Fibroblast of lung (primary cell): Measurements from ENCODE around the gene PCDHGA1. TPM values are rescaled to one million over a fixed set of nuclear protein-coding genes. Genes with fewer than 3 reads are reported as not detected.

Source experiments
- DNase-seq, 2 donors: peaks; one replicate each; pipeline versions ENCODE4 v3.0.0 to v3.0.0-alpha.2; 2010; ENCODE audit warnings: low read depth in 2 of 2
- H2AFZ ChIP-seq: 2 replicates; pipeline ENCODE4 v1.5.1; 2012; ENCODE audit warnings: low read length, control low read depth, inconsistent platforms
- H3K27ac ChIP-seq: 2 replicates; pipeline ENCODE4 v1.5.1; 2011; ENCODE audit warnings: low read length, control low read depth; ENCODE audit not compliant: insufficient read depth
- H3K27me3 ChIP-seq: 2 replicates; pipeline ENCODE4 v1.5.1; 2011; ENCODE audit warnings: mild to moderate bottlenecking, low read length; ENCODE audit not compliant: control insufficient read depth, insufficient read depth
- H3K36me3 ChIP-seq: 2 replicates; pipeline ENCODE4 v1.5.1; 2011; ENCODE audit warnings: low read length; ENCODE audit not compliant: control insufficient read depth, insufficient read depth
- H3K4me1 ChIP-seq: 2 replicates; pipeline ENCODE4 v1.5.1; 2011; ENCODE audit warnings: low read length; ENCODE audit not compliant: control insufficient read depth, insufficient read depth; ENCODE audit errors: extremely low read depth
- H3K4me2 ChIP-seq: 2 replicates; pipeline ENCODE4 v1.5.1; 2011; ENCODE audit warnings: low read length, control low read depth; ENCODE audit not compliant: insufficient read depth; ENCODE audit errors: extremely low read depth
- H3K4me3 ChIP-seq, 4 experiments: fragments of 200-600 bp in 1 of 4; sonication (generic) in 1 of 4; replicated peaks in 1 of 4; 2 replicates each; pipeline ENCODE4 v1.5.1; 2011 to 2016; ENCODE audit warnings: low read length in 4 of 4, low read depth in 3 of 4, mild to moderate bottlenecking in 3 of 4, control low read depth in 2 of 4, inconsistent platforms in 1 of 4, mixed read lengths in 1 of 4; ENCODE audit not compliant: insufficient read depth in 1 of 4; ENCODE audit errors: control extremely low read depth in 1 of 4
- H3K79me2 ChIP-seq: 2 replicates; pipeline ENCODE4 v1.5.1; 2012; ENCODE audit warnings: mild to moderate bottlenecking, low read length, inconsistent platforms; ENCODE audit not compliant: control insufficient read depth, insufficient read depth
- H3K9ac ChIP-seq: 2 replicates; pipeline ENCODE4 v1.5.1; 2011; ENCODE audit warnings: mild to moderate bottlenecking, low read length, control low read depth; ENCODE audit not compliant: insufficient read depth
- H3K9me3 ChIP-seq: 2 replicates; pipeline ENCODE4 v1.5.1; 2012; ENCODE audit warnings: low read depth, low read length; ENCODE audit not compliant: control insufficient read depth, insufficient read depth
- H4K20me1 ChIP-seq: 2 replicates; pipeline ENCODE4 v1.5.1; 2011; ENCODE audit warnings: low read length; ENCODE audit not compliant: control insufficient read depth, insufficient read depth; ENCODE audit errors: extremely low read depth
- CTCF ChIP-seq, 2 donors: IDR thresholded peaks in 1 of 2; conservative IDR thresholded peaks in 1 of 2; 1 replicate in 1 of 2; 2 replicates in 1 of 2; pipeline ENCODE4 v1.5.1; 2011 to 2012; ENCODE audit warnings: low read length in 2 of 2, control low read depth in 1 of 2, inconsistent platforms in 1 of 2, low read depth in 1 of 2, mild to moderate bottlenecking in 1 of 2
- EZH2 ChIP-seq: IDR thresholded peaks from 2 replicates; pipeline ENCODE4 v1.5.1; 2012; ENCODE audit warnings: low read length, control low read depth, mild to moderate bottlenecking; ENCODE audit errors: missing control alignments
- polyA plus RNA-seq, 2 donors: library from polyadenylated mRNA; depleted of rRNA in 1 of 2; stranded (reverse) in 1 of 2; unstranded in 1 of 2; fragments of >200 nt; gene quantifications; 2 replicates each; pipeline ENCODE4 v1.2.1, GENCODE V29; 2011 to 2012; ENCODE audit warnings: missing spikeins in 1 of 2
- total RNA-seq: library from RNA; depleted of rRNA; stranded (reverse); fragments of >200 nt; gene quantifications from 2 replicates; pipeline ENCODE4 v1.2.1, GENCODE V29; 2014

PCDHGA1 gene
- total and polyA plus RNA-seq, 2 donors (not counting 1 experiment from before 2014, with no cell fraction given), result 1.6 to 1.8 TPM

- DNase-seq, result peak; percentile 43 to 65
- Histone ChIP-seq H3K9me3 (peaks cover 3% of the 10 kb centered on the region), H3K27ac (no peak within 1 kb of the TSS), H2AFZ (no peak within 1 kb of the TSS), H3K4me1 (no peaks in the 10 kb centered on the region), H3K27me3 (peaks cover 21% of the 10 kb centered on the region), H3K4me3 (peak within 1 kb of the TSS; percentile 20 to 58 (median 40)), H3K9ac (no peak within 1 kb of the TSS), H3K79me2 (no peaks in the 10 kb centered on the region), H3K36me3 (no peaks in the 10 kb centered on the region), H4K20me1 (no peaks in the 10 kb centered on the region), H3K4me2 (no peak within 1 kb of the TSS)
- TF ChIP-seq CTCF (conservative IDR thresholded peaks at IDR 0.05 in 1 of 2, IDR thresholded peaks at IDR 0.05 in 1 of 2; ENCODE audit: low read depth in 1 of 2, low read length in 2 of 2) (peak; percentile 48 to 61), EZH2 (no peak)
Observed at GRCh38 chr5:141359790-141360426, 29.6 kb downstream of the PCDHGA1 start, which contains the start of gene PCDHGB2. PCDHGB2 (plus strand) TSS chr5:141359994; CDS start chr5:141360136, 142 bp downstream.

- no peaks in the 10 kb centered on the region for H3K4me1 ChIP-seq
- no peak overlapping the region for H3K27ac ChIP-seq
- no peaks in the 10 kb centered on the region for H4K20me1 ChIP-seq
- no peak overlapping the region for H3K4me2 ChIP-seq
- no peak for TF ChIP-seq CTCF (conservative IDR thresholded peaks at IDR 0.05 in 1 of 2, IDR thresholded peaks at IDR 0.05 in 1 of 2; ENCODE audit: low read depth in 1 of 2, low read length in 2 of 2)
- no peak for TF ChIP-seq EZH2
- H2AFZ ChIP-seq, result no peak overlapping the region
- DNase-seq, result no peak
- peaks cover 29% of the 10 kb centered on the region for H3K27me3 ChIP-seq
- no peak overlapping the region for H3K9ac ChIP-seq
- peak overlapping the region in 1 of 4 experiments; percentile 58 for H3K4me3 ChIP-seq
- H3K36me3 ChIP-seq, result no peaks in the 10 kb centered on the region
- H3K79me2 ChIP-seq, result no peaks in the 10 kb centered on the region
- H3K9me3 ChIP-seq, result peaks cover 5% of the 10 kb centered on the region
Observed at GRCh38 chr5:141360685-141361084, 30.4 kb downstream of the PCDHGA1 start.

- TF ChIP-seq CTCF (conservative IDR thresholded peaks at IDR 0.05 in 1 of 2, IDR thresholded peaks at IDR 0.05 in 1 of 2; ENCODE audit: low read depth in 1 of 2, low read length in 2 of 2) (no peak), EZH2 (no peak)
- Histone ChIP-seq H3K79me2 (no peaks in the 10 kb centered on the region), H3K27ac (no peak overlapping the region), H3K9me3 (peaks cover 5% of the 10 kb centered on the region), H3K4me1 (no peaks in the 10 kb centered on the region), H3K4me3 (no peak overlapping the region), H3K36me3 (no peaks in the 10 kb centered on the region), H4K20me1 (no peaks in the 10 kb centered on the region), H3K27me3 (peaks cover 32% of the 10 kb centered on the region), H3K9ac (no peak overlapping the region), H2AFZ (no peak overlapping the region), H3K4me2 (no peak overlapping the region)
- DNase-seq, result no peak
Observed at GRCh38 chr5:141362719-141363118, 32.4 kb downstream of the PCDHGA1 start.
